ENCODE results near the gene HYI.
"Not testable (repeated sequence)": the region's sequence is repeated elsewhere in the genome, so short reads cannot be mapped to it uniquely, and the experiment has no call there.

Gene HYI

GRCh38 chr1:43453442-43454269 is at the start of gene HYI:
Gene HYI (minus strand): TSS chr1:43453931. CDS start chr1:43453793, 138 bp downstream.
- peak; percentile 30 for DNase-seq (ENCODE audit: low read depth)

- DNase-seq (ENCODE audit: low read depth), result not testable (repeated sequence)
Observed at GRCh38 chr1:43501806-43502205, 48.1 kb upstream of the HYI start.

- no peak for DNase-seq (ENCODE audit: low read depth)
Observed at GRCh38 chr1:43499898-43500297, 46.2 kb upstream of the HYI start.

- no peak for DNase-seq (ENCODE audit: low read depth)
Observed at GRCh38 chr1:43495204-43495603, 41.5 kb upstream of the HYI start.

GRCh38 chr1:43493661-43494450 is 40.1 kb upstream of the HYI start:
- no peak for DNase-seq (ENCODE audit: low read depth)

GRCh38 chr1:43492826-43493225 is 39.1 kb upstream of the HYI start:
- DNase-seq (ENCODE audit: low read depth), result no peak

- no peak for DNase-seq (ENCODE audit: low read depth)
Observed at GRCh38 chr1:43491061-43491460, 37.3 kb upstream of the HYI start.

- DNase-seq (ENCODE audit: low read depth), result no peak
Observed at GRCh38 chr1:43488165-43488564, 34.4 kb upstream of the HYI start.

- DNase-seq (ENCODE audit: low read depth), result no peak
Observed at GRCh38 chr1:43484367-43484766, 30.6 kb upstream of the HYI start.

GRCh38 chr1:43482215-43482614 is 28.5 kb upstream of the HYI start:
- DNase-seq (ENCODE audit: low read depth), result no peak

- no peak for DNase-seq (ENCODE audit: low read depth)
Observed at GRCh38 chr1:43481491-43481890, 27.8 kb upstream of the HYI start.

- no peak for DNase-seq (ENCODE audit: low read depth)
Observed at GRCh38 chr1:43479414-43479813, 25.7 kb upstream of the HYI start.

- DNase-seq (ENCODE audit: low read depth), result no peak
Observed at GRCh38 chr1:43477716-43478115, 24.0 kb upstream of the HYI start.

GRCh38 chr1:43475611-43476401 is 22.1 kb upstream of the HYI start:
- DNase-seq (ENCODE audit: low read depth), result not testable (repeated sequence)

GRCh38 chr1:43473463-43473862 is 19.7 kb upstream of the HYI start:
- no peak for DNase-seq (ENCODE audit: low read depth)

- DNase-seq (ENCODE audit: low read depth), result not testable (repeated sequence)
Observed at GRCh38 chr1:43472463-43473151, 18.9 kb upstream of the HYI start.

- DNase-seq (ENCODE audit: low read depth), result no peak
Observed at GRCh38 chr1:43472087-43472462, 18.3 kb upstream of the HYI start.

GRCh38 chr1:43469932-43470331 is 16.2 kb upstream of the HYI start:
- no peak for DNase-seq (ENCODE audit: low read depth)

- DNase-seq (ENCODE audit: low read depth), result no peak
Observed at GRCh38 chr1:43468414-43468813, 14.7 kb upstream of the HYI start.

- no peak for DNase-seq (ENCODE audit: low read depth)
Observed at GRCh38 chr1:43466403-43466802, 12.7 kb upstream of the HYI start.

- DNase-seq (ENCODE audit: low read depth), result no peak
Observed at GRCh38 chr1:43465505-43466067, 11.9 kb upstream of the HYI start.

Measured in stimulated activated CD8-positive, alpha-beta memory T cell treated with anti-CD3 and anti-CD28 coated beads, Interleukin-15, amount 100 ng/mL, for 1 hour (primary cell).